BE2C (cell line): ENCODE data around the gene AGO1.

Experiments used
- DNase-seq: peaks from one replicate; pipeline ENCODE4 v3.0.0-alpha.2; 2020
- H3K27me3 ChIP-seq: fragments of 250-450 bp; sonication (Bioruptor Pico); 2 replicates; pipeline ENCODE4 v1.5.1; 2020; ENCODE audit warnings: mild to moderate bottlenecking
- H3K36me3 ChIP-seq: fragments of 250-450 bp; sonication (Bioruptor Pico); 2 replicates; pipeline ENCODE4 v1.5.1; 2020; ENCODE audit warnings: mild to moderate bottlenecking
- H3K4me1 ChIP-seq: fragments of 250-450 bp; sonication (Bioruptor Pico); 2 replicates; pipeline ENCODE4 v1.5.1; 2020
- H3K4me3 ChIP-seq: 2 replicates; pipeline ENCODE4 v1.5.1; 2011; ENCODE audit warnings: low read depth, low read length
- H3K9me3 ChIP-seq: fragments of 250-450 bp; sonication (Bioruptor Pico); 2 replicates; pipeline ENCODE4 v1.5.1; 2020
- TF ChIP-seq, protein P1 (sequence below): IDR thresholded peaks from 2 replicates; pipeline ENCODE4 v1.5.1; 2012; ENCODE audit warnings: mild to moderate bottlenecking, low read depth, low read length

The AGO1 gene

GRCh38 chr1:35894656-35895055 lies 11.6 kb downstream of the AGO1 start:
- TF ChIP-seq, protein P1, sequence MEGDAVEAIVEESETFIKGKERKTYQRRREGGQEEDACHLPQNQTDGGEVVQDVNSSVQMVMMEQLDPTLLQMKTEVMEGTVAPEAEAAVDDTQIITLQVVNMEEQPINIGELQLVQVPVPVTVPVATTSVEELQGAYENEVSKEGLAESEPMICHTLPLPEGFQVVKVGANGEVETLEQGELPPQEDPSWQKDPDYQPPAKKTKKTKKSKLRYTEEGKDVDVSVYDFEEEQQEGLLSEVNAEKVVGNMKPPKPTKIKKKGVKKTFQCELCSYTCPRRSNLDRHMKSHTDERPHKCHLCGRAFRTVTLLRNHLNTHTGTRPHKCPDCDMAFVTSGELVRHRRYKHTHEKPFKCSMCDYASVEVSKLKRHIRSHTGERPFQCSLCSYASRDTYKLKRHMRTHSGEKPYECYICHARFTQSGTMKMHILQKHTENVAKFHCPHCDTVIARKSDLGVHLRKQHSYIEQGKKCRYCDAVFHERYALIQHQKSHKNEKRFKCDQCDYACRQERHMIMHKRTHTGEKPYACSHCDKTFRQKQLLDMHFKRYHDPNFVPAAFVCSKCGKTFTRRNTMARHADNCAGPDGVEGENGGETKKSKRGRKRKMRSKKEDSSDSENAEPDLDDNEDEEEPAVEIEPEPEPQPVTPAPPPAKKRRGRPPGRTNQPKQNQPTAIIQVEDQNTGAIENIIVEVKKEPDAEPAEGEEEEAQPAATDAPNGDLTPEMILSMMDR = no peak
- no peak for DNase-seq
- Histone ChIP-seq H3K36me3 (no peaks in the 10 kb centered on the region; the same call in 1 of the 2 replicates), H3K9me3 (no peaks in the 10 kb centered on the region), H3K4me3 (no peak overlapping the region), H3K27me3 (no peaks in the 10 kb centered on the region), H3K4me1 (no peaks in the 10 kb centered on the region)

GRCh38 chr1:35899941-35900340 lies 16.9 kb downstream of the AGO1 start:
- Histone ChIP-seq H3K27me3 (no peaks in the 10 kb centered on the region), H3K4me3 (no peak overlapping the region), H3K36me3 (no peaks in the 10 kb centered on the region; the same call in 1 of the 2 replicates), H3K4me1 (no peaks in the 10 kb centered on the region), H3K9me3 (no peaks in the 10 kb centered on the region)
- DNase-seq = no peak
- TF ChIP-seq, protein P1 = no peak

DNA sequence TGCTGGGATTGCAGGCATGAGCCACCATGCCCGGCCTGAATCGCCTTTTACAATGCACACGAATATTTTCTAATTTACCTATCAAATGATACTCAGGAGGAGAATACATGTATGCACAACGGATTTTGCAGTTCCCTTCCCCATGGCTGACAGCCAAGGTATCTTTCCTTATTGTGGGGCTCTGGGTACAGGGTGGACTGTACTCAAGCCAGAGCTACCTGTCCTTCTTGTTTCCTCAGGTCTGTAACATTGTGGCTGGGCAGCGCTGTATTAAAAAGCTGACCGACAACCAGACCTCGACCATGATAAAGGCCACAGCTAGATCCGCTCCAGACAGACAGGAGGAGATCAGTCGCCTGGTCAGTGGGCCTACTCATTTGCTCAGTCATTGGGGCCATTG lies 18.2 kb downstream of the AGO1 start:
- Histone ChIP-seq H3K9me3 (no peaks in the 10 kb centered on the region), H3K27me3 (no peaks in the 10 kb centered on the region), H3K36me3 (no peaks in the 10 kb centered on the region; the same call in 1 of the 2 replicates), H3K4me1 (no peaks in the 10 kb centered on the region), H3K4me3 (no peak overlapping the region)
- TF ChIP-seq, protein P1 = no peak
- DNase-seq = no peak

DNA sequence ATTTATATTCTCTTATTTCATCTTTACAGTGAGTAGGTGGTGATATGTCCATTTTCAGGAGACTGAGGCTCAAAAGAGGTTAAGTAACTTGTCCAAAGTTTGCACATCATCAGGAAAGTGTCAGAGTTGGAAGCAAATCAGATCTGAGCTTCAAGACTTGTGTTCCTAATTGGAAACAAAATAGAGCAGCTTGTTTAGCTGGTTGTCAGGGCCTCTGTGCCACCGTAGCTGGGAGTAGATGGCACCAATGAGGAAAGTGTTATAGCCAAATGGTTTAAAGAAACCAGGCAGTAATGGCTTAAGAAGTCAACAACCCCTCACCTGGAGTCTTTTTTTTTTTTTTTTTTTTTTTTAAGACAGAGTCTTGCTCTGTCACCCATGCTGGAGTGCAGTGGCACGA lies 19.7 kb downstream of the AGO1 start:
- Histone ChIP-seq H3K36me3 (no peaks in the 10 kb centered on the region; the same call in 1 of the 2 replicates), H3K27me3 (no peaks in the 10 kb centered on the region), H3K4me3 (no peak overlapping the region), H3K9me3 (no peaks in the 10 kb centered on the region), H3K4me1 (no peaks in the 10 kb centered on the region)
- TF ChIP-seq, protein P1 = no peak
- DNase-seq = no peak

- Histone ChIP-seq H3K4me3 (no peak overlapping the region), H3K27me3 (no peaks in the 10 kb centered on the region), H3K4me1 (no peaks in the 10 kb centered on the region), H3K36me3 (peaks cover 11% of the 10 kb centered on the region), H3K9me3 (no peaks in the 10 kb centered on the region)
- no peak for DNase-seq
- TF ChIP-seq, protein P1 = no peak
Observed at GRCh38 chr1:35914717-35915116, 31.7 kb downstream of the AGO1 start.

DNA sequence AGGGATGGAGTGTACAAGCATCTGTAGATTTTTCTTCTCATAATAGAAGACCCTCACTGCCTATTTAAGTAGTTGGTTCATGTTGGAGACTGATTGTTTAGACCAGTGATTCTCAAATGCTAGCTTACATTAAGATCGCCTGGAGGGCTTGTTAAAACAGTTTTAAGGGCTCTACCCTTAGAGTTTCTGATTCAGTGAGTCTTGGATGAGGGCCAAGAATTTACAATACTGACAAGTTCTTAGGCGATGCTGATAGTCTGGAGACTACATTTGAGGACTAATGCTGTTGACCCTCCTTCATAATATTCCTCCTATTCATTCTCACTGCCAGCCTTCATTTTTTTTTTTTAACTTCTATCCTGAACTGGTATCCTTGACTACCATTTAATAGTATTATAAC lies 32.7 kb downstream of the AGO1 start:
- Histone ChIP-seq H3K4me3 (no peak overlapping the region), H3K4me1 (no peaks in the 10 kb centered on the region), H3K27me3 (no peaks in the 10 kb centered on the region), H3K36me3 (peaks cover 11% of the 10 kb centered on the region), H3K9me3 (no peaks in the 10 kb centered on the region)
- TF ChIP-seq, protein P1 = no peak
- DNase-seq = no peak
